ENCODE measurements around the gene CYP2E1.
"Not testable (repeated sequence)": the region's sequence is repeated elsewhere in the genome, so short reads cannot be mapped to it uniquely, and the experiment has no call there.

CYP2E1 gene

DNA sequence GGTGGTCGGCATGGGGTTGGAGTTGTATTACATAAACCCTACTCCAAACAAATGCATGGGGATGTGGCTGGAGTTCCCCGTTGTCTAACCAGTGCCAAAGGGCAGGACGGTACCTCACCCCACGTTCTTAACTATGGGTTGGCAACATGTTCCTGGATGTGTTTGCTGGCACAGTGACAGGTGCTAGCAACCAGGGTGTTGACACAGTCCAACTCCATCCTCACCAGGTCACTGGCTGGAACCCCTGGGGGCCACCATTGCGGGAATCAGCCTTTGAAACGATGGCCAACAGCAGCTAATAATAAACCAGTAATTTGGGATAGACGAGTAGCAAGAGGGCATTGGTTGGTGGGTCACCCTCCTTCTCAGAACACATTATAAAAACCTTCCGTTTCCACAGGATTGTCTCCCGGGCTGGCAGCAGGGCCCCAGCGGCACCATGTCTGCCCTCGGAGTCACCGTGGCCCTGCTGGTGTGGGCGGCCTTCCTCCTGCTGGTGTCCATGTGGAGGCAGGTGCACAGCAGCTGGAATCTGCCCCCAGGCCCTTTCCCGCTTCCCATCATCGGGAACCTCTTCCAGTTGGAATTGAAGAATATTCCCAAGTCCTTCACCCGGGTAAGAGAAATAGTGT lies at the start of gene CYP2E1:
Gene CYP2E1 (plus strand): TSS at position 407 of the 632 bp plus-strand sequence. CDS start 33 bp downstream, at position 440.
- Mint-ChIP-seq H3K36me3 (peaks cover 2% of the 10 kb centered on the region), H3K4me1 (peaks cover 18% of the 10 kb centered on the region), H3K4me3 (no peak within 1 kb of the TSS), H3K9me3 (peaks cover 6% of the 10 kb centered on the region), H3K27me3 (peaks cover 79% of the 10 kb centered on the region), H3K27ac (no peak within 1 kb of the TSS)
- CTCF ChIA-PET: no interaction called here
- DNase-seq: no peak

DNA sequence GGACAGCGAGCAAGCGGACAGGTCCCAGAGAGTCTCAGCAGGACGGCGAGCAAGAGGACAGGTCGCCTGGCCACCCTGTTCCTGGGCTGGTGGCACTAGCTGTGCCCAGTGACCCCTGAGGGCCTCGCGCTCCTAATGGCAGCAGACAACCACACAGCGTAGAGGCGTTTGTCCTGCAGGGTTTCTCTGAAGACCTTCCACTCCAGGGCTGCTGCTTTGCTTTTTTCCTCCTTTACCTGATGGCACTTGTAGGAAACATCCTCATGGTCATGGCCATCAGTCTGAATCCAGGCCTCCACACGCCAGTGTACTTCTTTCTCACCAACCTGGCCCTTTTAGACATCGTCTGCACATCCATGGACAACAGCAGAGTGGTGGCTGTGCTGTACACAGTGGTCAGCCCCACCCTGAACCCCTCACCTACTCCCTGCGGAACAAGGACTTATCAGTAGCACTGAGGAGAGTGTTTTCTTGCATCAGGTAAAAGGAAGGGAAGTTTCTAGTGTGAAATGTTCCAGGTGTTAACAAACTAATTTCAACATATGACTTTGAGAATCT lies 46.0 kb upstream of the CYP2E1 start:
- CTCF ChIA-PET: no interaction called here
- DNase-seq: no peak
- Mint-ChIP-seq H3K4me1 (peaks cover 5% of the 10 kb centered on the region), H3K4me3 (no peak overlapping the region), H3K9me3 (peaks cover 14% of the 10 kb centered on the region), H3K27ac (no peak overlapping the region), H3K27me3 (peaks cover 25% of the 10 kb centered on the region), H3K36me3 (peaks cover 1% of the 10 kb centered on the region)

DNA sequence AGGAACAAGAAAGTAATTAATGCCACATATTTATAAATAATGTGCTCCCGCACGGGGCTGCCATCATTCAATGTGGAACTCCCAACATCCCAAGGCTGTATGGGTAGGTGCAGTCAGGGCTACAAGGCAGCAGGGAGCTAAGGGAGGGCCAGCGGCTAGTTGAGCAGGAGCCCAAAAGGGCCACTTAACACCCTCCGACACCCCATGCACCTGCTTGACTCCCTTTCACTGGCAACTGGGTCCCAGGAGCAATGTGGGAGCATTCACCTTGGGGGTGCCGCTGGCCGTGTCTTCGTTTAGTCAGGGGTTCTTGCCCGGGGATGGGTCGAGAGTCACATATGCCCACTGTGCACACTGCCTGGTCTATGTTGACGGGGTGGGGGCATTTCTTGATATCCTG lies 45.5 kb upstream of the CYP2E1 start:
- Mint-ChIP-seq H3K27ac (no peak overlapping the region), H3K36me3 (peaks cover 1% of the 10 kb centered on the region), H3K4me1 (peaks cover under 1% of the 10 kb centered on the region), H3K27me3 (peaks cover 28% of the 10 kb centered on the region), H3K4me3 (no peak overlapping the region), H3K9me3 (peaks cover 15% of the 10 kb centered on the region)
- CTCF ChIA-PET: no interaction called here
- DNase-seq: no peak

DNA sequence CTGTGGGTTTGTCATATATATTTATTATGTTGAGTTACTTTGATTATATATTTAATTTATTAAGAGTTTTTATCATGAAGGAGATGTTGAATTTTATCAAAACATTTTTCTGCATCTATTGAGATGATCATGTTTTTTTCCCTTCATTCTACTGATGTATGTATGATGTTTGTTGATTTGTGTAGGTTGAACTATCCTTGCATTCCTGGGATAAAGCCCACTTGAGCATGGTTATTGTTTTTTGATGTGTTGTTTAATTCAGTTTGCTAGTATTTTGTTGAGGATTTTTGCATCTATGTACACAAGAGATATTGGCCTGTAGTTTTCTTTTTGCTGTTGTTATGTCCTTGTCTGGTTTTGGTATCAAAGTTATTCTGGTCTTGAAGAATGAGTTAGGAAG lies 42.3 kb upstream of the CYP2E1 start:
- H3K27me3 Mint-ChIP-seq: peaks cover 27% of the 10 kb centered on the region
- no peak overlapping the region for H3K27ac Mint-ChIP-seq
- DNase-seq: no peak
- CTCF ChIA-PET: no interaction called here
- no peaks in the 10 kb centered on the region for H3K4me1 Mint-ChIP-seq
- H3K4me3 Mint-ChIP-seq: no peak overlapping the region
- H3K36me3 Mint-ChIP-seq: peaks cover 3% of the 10 kb centered on the region
- peaks cover 28% of the 10 kb centered on the region for H3K9me3 Mint-ChIP-seq

GRCh38 chr10:133487085-133487484 lies 40.1 kb upstream of the CYP2E1 start:
- Mint-ChIP-seq H3K27me3 (peaks cover 19% of the 10 kb centered on the region), H3K36me3 (peaks cover 3% of the 10 kb centered on the region), H3K4me1 (peaks cover 7% of the 10 kb centered on the region), H3K27ac (no peak overlapping the region), H3K4me3 (no peak overlapping the region), H3K9me3 (peaks cover 28% of the 10 kb centered on the region)
- no peak for DNase-seq
- CTCF ChIA-PET: no interaction called here

DNA sequence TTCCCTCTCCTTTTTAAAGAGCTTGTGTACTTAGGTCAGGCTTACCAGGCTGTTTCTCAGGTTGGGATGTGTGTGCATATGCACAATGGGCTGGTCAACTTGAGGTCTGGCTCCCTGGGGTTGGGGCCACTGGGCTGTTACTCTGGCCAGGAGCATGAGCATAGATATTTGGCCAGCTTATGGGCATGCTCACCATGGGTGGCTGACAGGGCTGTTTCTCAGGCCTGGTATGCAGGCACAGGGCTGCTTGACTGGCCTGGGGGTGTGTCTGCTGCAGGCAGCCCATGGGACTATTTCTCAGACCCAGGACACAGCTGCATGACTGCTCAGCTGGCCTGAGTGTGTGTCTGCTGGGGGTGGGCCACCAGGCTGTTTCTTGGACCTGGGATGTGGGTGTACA lies 38.8 kb upstream of the CYP2E1 start:
- Mint-ChIP-seq H3K27ac (no peak overlapping the region), H3K9me3 (peaks cover 26% of the 10 kb centered on the region), H3K36me3 (peaks cover 3% of the 10 kb centered on the region), H3K4me3 (no peak overlapping the region), H3K27me3 (peaks cover 19% of the 10 kb centered on the region), H3K4me1 (peaks cover 7% of the 10 kb centered on the region)
- no peak for DNase-seq
- CTCF ChIA-PET: interaction anchor here (1.3 kb wide), 1 partner anchor 50 kb away, joined by 4 read pairs; no protein-coding TSS in a partner anchor

GRCh38 chr10:133489816-133490588 lies 37.2 kb upstream of the CYP2E1 start:
- Mint-ChIP-seq H3K9me3 (peaks cover 23% of the 10 kb centered on the region), H3K27ac (peak overlapping the region; percentile 0), H3K27me3 (peaks cover 12% of the 10 kb centered on the region), H3K4me3 (no peak overlapping the region), H3K4me1 (peaks cover 7% of the 10 kb centered on the region), H3K36me3 (peaks cover 3% of the 10 kb centered on the region)
- no peak for DNase-seq
- CTCF ChIA-PET: interaction anchor here (0.9 kb wide), 1 partner anchor 49 kb away, joined by 3 read pairs; no protein-coding TSS in a partner anchor

- H3K4me3 Mint-ChIP-seq, H3K9me3 Mint-ChIP-seq, DNase-seq, CTCF ChIA-PET, H3K27ac Mint-ChIP-seq, H3K4me1 Mint-ChIP-seq, H3K36me3 Mint-ChIP-seq, H3K27me3 Mint-ChIP-seq: not testable (repeated sequence)
These were observed 33.6 kb upstream of the CYP2E1 start for GRCh38 chr10:133493562-133493961.

GRCh38 chr10:133497363-133497762 lies 29.8 kb upstream of the CYP2E1 start:
- not testable (repeated sequence) for H3K4me1 Mint-ChIP-seq, H3K4me3 Mint-ChIP-seq
- CTCF ChIA-PET: interaction anchor here (1.2 to 2.0 kb wide), 5 partner anchors 26 to 169 kb away, joined by 3 to 21 read pairs (median 3); no protein-coding TSS in a partner anchor

DNA sequence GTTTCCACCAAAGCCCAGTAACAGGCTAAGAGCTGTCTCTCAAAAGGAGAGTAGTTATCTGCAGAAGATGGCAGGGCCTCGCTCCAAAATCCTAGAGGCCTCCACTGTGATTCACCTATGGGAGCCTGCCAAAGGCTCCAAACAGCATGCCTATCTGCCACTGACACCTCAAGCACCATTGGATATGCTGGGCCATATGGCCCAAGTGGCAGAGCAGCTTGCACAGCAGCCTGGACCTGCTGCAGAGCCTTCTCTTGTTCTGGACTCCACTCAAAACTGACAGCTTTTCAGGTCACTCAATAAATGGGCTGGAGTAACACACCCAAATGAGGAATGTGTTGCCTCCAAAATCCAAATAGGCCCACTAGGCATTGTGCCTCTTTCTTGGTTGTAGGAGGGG lies 28.0 kb upstream of the CYP2E1 start:
- not testable (repeated sequence) for H3K4me3 Mint-ChIP-seq, DNase-seq
- CTCF ChIA-PET: interaction anchor here (0.7 kb wide), 1 partner anchor 61 kb away, joined by 3 read pairs; no protein-coding TSS in a partner anchor

More at GRCh38 chr10:133497363-133497762, 29.8 kb upstream of the CYP2E1 start:
- not testable (repeated sequence) for H3K9me3 Mint-ChIP-seq, H3K27me3 Mint-ChIP-seq, H3K27ac Mint-ChIP-seq, DNase-seq, H3K36me3 Mint-ChIP-seq

GRCh38 chr10:133500897-133501296 lies 26.3 kb upstream of the CYP2E1 start:
- DNase-seq, CTCF ChIA-PET, H3K27ac Mint-ChIP-seq, H3K4me3 Mint-ChIP-seq, H3K36me3 Mint-ChIP-seq, H3K9me3 Mint-ChIP-seq, H3K4me1 Mint-ChIP-seq, H3K27me3 Mint-ChIP-seq: not testable (repeated sequence)

More for the DNA sequence above, 28.0 kb upstream of the CYP2E1 start:
- H3K4me1 Mint-ChIP-seq, H3K27ac Mint-ChIP-seq, H3K9me3 Mint-ChIP-seq, H3K27me3 Mint-ChIP-seq, H3K36me3 Mint-ChIP-seq: not testable (repeated sequence)

DNA sequence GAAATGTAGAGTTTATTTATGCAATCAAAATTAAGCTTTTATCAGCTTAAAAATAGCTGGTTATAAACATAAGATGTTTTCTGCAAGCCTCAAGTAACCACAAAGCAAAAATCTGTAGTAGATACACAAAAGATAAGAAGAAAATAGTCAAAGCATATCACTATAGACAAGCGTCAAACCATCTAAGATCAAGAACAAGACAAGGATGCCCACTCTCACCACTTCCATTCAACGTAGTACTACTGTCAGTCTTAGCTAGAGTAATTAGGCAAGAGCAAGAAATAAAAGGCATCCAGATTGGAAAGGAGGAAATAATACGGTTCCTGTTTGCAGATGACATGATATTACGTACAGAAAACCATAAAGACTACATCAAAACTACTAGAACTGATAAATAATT lies 17.5 kb upstream of the CYP2E1 start:
- DNase-seq: no peak
- CTCF ChIA-PET: no interaction called here
- no peak overlapping the region for H3K4me3 Mint-ChIP-seq
- peaks cover 23% of the 10 kb centered on the region for H3K27me3 Mint-ChIP-seq
- H3K27ac Mint-ChIP-seq: no peak overlapping the region
- no peaks in the 10 kb centered on the region for H3K4me1 Mint-ChIP-seq
- no peaks in the 10 kb centered on the region for H3K36me3 Mint-ChIP-seq
- H3K9me3 Mint-ChIP-seq: no peaks in the 10 kb centered on the region

- peaks cover 23% of the 10 kb centered on the region for H3K27me3 Mint-ChIP-seq
- CTCF ChIA-PET: no interaction called here
These were observed 15.8 kb upstream of the CYP2E1 start for GRCh38 chr10:133511408-133511807.

GRCh38 chr10:133511907-133512528 lies 15.1 kb upstream of the CYP2E1 start:
- no peak for DNase-seq
- Mint-ChIP-seq H3K36me3 (no peaks in the 10 kb centered on the region), H3K9me3 (no peaks in the 10 kb centered on the region), H3K27ac (no peak overlapping the region), H3K27me3 (peaks cover 22% of the 10 kb centered on the region), H3K4me1 (no peaks in the 10 kb centered on the region), H3K4me3 (no peak overlapping the region)
- CTCF ChIA-PET: no interaction called here

More at GRCh38 chr10:133511408-133511807, 15.8 kb upstream of the CYP2E1 start:
- no peak overlapping the region for H3K27ac Mint-ChIP-seq
- no peak overlapping the region for H3K4me3 Mint-ChIP-seq
- no peaks in the 10 kb centered on the region for H3K4me1 Mint-ChIP-seq
- no peaks in the 10 kb centered on the region for H3K36me3 Mint-ChIP-seq
- no peak for DNase-seq
- H3K9me3 Mint-ChIP-seq: no peaks in the 10 kb centered on the region

All from activated naive CD4-positive, alpha-beta T cell treated with anti-CD3 and anti-CD28 coated beads, Interleukin-2, amount 10 ng/mL, durations not matched to agents 7 days and 5 days (primary cell).